ENCODE data around the gene NECTIN4.

Gene NECTIN4

DNA sequence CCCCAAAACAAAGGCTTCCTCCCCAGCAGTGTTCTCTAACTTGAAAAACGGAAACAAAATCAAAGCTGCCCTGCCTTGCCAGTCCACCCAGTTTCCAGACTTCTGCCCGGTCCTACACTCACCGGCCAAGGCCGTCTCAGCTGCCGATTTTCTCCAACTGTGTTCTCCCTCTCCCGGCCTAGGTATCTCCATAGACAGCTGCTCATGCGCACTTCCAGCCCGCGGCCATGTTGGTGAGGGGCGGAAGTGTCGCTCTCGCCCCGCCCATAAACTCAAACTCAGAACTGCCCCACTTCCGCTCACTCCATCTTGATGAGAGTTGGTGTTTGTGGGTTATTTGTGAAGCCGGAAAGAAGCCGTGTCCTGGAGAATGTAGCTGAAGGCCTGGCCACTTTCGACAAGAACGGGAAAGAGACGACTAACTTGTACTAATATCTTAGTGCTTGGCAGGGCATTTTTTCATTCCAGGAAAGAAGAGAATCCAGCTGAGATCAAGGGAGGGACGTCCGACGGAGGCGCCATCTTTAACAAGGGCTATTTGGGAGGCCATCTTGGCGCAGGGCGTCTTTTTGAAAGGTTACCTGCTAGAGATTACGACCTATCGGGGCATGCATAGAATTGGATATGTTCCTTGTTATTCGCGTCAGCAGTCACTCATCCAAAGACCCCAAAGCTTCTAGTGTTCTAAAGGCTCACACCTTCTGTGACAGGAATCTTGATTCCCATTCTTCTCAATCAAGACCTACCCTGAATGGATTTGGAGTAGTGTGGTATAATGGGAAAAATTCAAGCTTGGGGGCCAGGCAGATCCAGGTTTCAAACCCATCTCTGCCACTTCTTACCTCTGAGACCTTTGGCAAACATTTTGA is 43.4 kb downstream of the NECTIN4 start, which contains the start of gene USF1:
USF1 (minus strand) TSS at position 242 of the 869 bp plus-strand sequence. CDS start 2,702 bp downstream, outside the sequence.
- TF ChIP-seq, protein P1, sequence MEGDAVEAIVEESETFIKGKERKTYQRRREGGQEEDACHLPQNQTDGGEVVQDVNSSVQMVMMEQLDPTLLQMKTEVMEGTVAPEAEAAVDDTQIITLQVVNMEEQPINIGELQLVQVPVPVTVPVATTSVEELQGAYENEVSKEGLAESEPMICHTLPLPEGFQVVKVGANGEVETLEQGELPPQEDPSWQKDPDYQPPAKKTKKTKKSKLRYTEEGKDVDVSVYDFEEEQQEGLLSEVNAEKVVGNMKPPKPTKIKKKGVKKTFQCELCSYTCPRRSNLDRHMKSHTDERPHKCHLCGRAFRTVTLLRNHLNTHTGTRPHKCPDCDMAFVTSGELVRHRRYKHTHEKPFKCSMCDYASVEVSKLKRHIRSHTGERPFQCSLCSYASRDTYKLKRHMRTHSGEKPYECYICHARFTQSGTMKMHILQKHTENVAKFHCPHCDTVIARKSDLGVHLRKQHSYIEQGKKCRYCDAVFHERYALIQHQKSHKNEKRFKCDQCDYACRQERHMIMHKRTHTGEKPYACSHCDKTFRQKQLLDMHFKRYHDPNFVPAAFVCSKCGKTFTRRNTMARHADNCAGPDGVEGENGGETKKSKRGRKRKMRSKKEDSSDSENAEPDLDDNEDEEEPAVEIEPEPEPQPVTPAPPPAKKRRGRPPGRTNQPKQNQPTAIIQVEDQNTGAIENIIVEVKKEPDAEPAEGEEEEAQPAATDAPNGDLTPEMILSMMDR (IDR thresholded peaks at IDR 0.05; ENCODE audit: low read depth, low read length): no peak
- H3K4me3 ChIP-seq (ENCODE audit: low read depth, low read length): peak within 1 kb of the TSS; percentile 91

DNA sequence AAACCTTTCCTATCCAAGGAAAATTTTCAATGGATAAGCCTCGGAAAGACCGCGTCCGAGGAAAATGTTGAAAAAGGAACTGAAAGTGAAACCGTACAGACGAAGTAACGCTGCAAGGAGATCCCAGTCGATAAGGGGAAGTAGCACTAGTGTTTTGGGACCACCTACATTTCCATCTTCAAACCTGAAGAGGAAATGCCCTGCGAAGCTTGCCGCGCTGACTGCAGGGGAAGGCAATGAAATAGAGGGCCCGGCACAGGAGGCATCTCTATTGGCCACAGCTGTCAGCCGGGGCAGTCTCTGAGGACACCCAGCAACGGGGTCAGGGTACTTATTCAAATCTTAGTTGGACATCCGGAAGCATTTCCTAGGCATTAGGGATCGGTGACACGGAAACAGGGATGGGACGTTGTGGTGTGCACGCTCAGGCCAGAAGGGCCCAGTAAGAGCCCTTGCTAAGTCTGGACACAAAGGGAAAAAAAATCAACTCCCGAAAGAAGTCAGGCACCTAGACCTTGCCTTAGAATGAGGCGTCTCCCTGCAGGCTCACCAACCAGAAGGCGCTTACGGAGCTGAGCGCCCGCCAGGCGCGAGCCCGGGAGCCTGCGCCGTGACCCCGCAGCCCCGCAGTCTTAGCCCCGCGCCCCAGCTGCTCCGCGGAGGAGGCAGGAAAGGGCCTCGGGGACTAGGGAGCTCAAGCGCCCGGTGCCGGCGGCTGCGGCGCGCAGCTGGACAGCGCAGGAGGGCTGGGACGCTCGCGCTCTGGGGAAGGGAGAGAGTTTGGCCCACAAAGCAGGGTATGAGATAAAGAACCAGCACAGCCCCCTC is 44.2 kb downstream of the NECTIN4 start:
- TF ChIP-seq, protein P1 (IDR thresholded peaks at IDR 0.05; ENCODE audit: low read depth, low read length): no peak

DNA sequence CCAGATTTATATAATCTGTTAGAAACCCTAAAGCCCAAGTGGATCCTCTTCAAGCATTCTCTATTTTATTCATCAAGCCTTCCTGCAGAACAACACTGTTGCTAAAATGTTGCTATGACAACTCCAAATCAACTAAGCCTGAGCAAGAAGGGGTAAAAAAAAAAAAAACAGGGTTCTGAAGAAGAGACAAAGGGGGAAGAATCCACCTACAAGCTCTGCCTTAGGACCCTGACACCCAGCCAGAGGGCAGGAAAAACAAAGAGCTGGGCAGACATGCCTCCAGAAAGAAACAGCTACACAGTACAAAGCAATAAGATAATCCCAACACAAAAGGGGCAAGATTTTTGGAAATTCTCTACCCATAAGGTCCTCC is 44.8 kb downstream of the NECTIN4 start:
- H3K4me3 ChIP-seq (ENCODE audit: low read depth, low read length): peak overlapping the region; percentile 91

More for the DNA sequence above, 44.2 kb downstream of the NECTIN4 start:
- peak overlapping the region; percentile 91 for H3K4me3 ChIP-seq (ENCODE audit: low read depth, low read length)

DNA sequence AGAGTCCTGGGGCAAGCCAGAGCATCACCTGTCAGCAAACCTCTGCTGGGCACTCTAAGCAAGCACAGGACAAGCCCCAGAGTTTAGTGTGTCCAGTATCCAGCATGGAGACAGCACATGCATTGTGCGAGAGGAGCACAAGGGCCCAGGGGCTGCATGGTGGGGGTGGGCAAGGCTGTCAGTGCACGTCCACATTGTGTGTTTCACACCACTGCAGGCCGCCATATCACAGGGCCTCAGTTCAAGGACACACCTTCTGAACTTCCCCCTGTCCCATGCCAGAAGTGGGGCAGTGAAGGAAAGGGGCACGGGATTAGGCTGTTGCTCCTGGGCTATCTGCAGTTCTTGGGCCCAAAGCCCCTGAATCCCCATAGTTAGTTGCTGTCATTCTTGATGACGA is 49.8 kb downstream of the NECTIN4 start:
- TF ChIP-seq, protein P1 (IDR thresholded peaks at IDR 0.05; ENCODE audit: low read depth, low read length): no peak
- H3K4me3 ChIP-seq (ENCODE audit: low read depth, low read length): no peak overlapping the region

More for the DNA sequence above, 44.8 kb downstream of the NECTIN4 start:
- TF ChIP-seq, protein P1 (IDR thresholded peaks at IDR 0.05; ENCODE audit: low read depth, low read length): no peak

DNA sequence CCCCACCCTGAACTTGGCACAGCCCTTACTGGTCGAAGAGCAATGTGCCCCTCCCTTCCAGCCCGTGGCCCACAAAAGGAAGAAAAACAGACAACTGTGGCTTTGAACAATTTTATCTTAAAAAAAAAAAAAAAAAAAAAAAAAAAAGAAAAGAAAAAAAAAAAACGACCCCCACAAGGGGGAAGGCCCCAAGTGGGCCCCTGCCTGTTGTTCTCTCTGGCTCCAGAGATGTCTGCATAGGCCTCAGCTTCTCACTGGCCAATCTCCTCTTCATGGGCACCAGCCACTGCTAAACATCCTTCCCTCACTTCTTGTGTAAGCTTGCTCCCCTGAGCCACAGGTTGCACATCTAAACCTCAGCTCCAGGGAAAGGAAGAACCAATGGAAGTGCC is 50.2 kb downstream of the NECTIN4 start:
- no peak overlapping the region for H3K4me3 ChIP-seq (ENCODE audit: low read depth, low read length)
- TF ChIP-seq, protein P1 (IDR thresholded peaks at IDR 0.05; ENCODE audit: low read depth, low read length): no peak

DNA sequence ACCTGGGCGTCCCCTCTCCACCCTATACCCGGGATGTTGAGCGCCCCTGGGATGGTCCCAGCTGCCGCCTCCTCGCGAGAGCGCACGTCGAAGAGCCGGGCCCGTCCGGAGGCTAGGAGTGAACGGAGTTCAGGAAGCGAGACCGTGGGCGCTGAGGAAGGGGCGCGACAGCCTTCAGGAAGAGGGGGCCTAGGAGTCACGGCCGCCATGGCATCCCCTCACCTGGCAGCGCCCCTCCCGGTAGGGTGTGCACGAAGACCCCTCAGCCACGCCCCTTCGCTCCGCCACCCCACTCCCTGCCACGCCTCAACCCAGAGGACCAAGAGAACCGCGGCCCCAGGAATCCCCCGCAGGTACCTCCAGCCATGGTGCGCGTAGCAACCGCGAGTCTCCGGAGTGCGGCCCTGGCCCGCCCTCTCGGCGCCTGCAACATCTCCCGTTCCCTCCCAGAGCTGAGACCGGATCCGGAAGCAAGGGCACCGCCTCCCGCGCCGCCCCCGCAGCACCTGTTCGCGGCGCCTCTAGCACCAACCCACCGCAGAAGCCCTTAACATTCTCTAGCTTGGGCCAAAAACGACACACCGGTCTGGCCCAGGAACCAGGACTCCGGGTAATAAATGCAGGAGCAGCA is 50.7 kb downstream of the NECTIN4 start, which contains the start of gene TSTD1:
TSTD1 (minus strand) TSS at position 442 of the 631 bp plus-strand sequence; CDS start at position 367, 75 bp downstream.
- H3K4me3 ChIP-seq (ENCODE audit: low read depth, low read length): no peak within 1 kb of the TSS
- TF ChIP-seq, protein P1 (IDR thresholded peaks at IDR 0.05; ENCODE audit: low read depth, low read length): no peak

Measured in WI38 (cell line).